GM21528 (cell line): Measurements from ENCODE around the gene SH3D21.

ENCODE experiments used
- ATAC-seq: cut with Tn5 transposase; IDR thresholded peaks from one replicate; pipeline ENCODE4 v1.9.1; 2021; ENCODE audit warnings: mild to moderate bottlenecking, moderate library complexity; ENCODE audit not compliant: unreplicated experiment, low FRiP score

Gene SH3D21

DNA sequence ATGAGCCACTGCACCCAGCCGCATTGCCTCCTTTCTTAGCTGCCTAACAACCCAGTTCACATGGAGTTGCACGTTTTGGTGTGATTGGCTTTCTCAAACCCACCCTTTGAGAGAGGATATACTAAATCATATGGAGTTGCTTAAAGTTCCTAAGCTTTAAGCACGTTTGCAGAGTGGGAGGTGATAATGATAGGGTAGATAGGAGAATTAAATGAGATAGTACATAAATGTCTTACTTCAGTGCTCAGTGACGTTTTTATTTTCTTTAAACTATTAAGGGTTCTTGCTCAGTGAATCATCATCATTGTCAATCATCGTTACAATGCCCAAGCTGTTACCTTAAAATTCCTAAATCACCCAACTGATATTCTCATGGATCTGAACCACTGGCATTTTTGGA, 2.9 kb upstream of the SH3D21 start:
- ATAC-seq, result no peak

- ATAC-seq, result no peak
Measured at GRCh38 chr1:36303650-36304360, 2.4 kb upstream of the SH3D21 start.

GRCh38 chr1:36304521-36304920, 1.6 kb upstream of the SH3D21 start:
- ATAC-seq, result no peak

DNA sequence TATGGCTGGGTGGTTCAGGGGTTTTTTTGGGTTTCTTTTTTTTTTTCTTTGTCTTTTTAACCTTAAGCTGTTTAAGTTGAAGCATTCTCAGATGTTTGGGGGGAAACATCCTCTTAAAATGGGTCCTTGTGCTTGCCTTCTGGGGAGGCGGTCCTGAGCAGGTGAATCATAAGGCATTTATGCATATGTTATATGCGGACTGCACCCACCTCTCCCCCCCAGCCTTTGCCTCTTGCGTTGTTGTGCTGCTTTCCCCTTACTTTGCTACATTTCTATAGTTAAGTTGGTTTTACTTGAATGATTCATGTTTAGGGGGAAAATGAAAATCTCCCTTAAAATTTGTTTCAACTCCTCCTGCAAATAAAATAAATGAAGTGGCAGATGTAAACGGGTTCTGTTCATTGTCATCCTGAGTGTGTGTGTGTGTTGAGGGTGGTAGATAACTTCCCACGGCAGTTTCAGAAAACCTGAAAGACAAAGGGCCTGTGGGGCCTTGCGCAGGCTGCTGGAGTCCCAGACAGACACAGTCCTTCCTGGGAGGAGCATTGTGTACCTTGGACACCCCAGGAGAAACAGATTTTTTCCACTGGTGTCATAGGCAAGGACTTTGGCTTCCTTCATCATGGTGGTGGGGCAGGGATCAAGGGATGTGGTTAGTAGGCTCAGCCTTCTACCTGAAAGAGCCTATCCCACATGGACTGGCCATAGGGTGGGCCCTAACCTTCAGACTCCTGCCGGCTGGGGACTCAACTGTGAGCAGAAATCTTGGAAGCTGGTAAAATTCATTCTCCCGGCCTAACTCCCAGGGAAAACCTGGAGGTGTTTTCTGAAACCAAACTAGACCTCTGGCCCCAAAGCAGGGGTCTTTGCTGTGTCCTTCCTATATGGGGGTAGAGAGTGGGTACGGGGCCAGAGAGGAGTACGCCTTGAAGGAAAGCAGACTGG, 926 bp upstream of the SH3D21 start:
- no peak for ATAC-seq

DNA sequence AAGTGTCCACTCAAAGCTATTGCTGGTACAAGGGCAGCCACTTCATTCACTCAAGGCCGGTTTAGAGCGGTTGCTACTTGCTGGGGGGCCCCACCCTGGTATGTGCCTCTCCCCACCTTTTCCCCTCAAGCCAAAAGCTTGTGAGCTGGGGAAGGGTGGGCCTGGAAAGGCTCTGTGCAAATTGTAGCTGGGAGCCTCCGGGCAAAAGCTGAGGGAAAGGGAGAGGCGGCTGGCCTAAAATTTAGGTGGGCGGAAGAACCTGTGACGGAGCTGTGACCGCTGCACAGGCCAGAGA, 306 bp upstream of the SH3D21 start:
- no peak for ATAC-seq

GRCh38 chr1:36306902-36307456, 811 bp downstream of the SH3D21 start:
- ATAC-seq, result peak; percentile 95

DNA sequence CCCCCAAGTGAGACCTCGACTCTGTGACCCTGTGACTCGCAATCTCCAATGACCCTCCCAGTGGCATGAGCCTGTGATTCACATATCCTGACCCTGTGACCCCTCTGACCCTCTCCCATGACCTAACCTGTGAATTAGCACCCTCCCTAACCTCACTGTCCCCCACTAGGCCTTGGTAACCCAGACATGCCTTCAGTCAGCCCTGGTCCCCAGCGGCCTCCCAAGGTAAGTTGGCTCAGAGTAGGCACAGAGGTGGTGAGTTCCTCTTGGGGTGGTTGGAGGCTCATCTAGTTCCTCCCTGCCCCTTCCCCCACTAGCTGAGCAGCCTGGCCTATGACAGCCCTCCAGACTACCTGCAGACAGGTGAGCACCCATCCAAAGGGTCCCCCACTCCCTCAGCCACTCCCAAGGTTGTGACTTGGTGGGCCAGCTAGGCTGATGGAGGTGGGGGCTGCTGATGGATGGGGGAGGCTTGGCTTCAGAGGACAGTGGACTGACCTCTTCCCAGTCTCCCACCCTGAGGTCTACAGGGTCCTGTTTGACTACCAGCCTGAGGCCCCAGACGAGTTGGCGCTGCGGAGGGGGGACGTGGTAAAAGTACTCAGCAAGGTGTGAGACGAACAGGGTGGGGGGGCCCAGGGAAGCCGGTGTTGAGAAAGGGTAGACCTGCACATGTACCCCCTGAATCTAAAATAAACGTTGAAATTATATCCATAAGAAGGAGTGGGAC, 1.6 kb downstream of the SH3D21 start:
- ATAC-seq, result no peak

GRCh38 chr1:36309397-36309796, 3.2 kb downstream of the SH3D21 start:
- no peak for ATAC-seq

GRCh38 chr1:36320291-36320761, 14.2 kb downstream of the SH3D21 start:
- no peak for ATAC-seq

GRCh38 chr1:36320767-36321118, 14.6 kb downstream of the SH3D21 start:
- no peak for ATAC-seq

DNA sequence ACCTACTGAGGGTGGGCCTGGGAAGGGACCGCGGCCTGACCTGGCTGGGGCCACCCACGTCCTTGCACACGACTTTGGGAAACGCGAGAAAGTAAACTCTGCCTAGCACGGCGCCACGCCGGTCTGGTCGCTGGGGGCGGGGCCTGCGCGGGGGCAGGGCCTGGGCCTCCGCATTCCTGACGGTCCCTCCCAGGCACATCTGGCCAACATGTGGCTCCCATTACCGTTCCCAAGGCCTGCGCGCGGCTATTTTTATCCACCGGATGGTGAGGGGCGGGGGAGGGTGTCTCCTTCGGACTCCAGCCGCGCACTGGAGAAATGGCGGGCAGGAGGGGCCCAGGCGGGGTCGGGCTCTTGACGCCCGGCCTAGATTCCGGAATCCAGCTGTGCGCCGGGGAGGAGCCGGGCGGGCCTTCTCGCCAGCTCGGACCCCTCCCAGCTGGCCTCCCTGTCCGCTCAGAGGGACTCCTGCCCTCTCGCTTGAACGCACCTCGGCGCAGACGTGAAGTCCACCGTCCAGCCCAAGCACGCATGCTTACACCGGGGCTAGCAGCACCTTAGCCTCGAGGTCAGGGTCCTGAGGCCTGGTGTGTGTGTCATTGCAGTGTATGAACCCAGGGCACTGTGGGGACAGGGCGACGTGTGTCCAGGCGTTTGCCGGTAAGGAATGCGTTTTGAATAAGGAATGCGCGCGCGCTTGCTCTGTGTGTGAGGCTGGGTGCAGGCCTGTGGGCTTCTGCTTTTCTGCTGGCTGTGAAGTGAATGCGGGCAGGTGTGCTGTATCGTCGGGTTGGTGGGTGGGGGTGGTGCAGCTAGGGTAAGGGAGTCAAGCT, 15.2 kb downstream of the SH3D21 start:
- ATAC-seq, result no peak

DNA sequence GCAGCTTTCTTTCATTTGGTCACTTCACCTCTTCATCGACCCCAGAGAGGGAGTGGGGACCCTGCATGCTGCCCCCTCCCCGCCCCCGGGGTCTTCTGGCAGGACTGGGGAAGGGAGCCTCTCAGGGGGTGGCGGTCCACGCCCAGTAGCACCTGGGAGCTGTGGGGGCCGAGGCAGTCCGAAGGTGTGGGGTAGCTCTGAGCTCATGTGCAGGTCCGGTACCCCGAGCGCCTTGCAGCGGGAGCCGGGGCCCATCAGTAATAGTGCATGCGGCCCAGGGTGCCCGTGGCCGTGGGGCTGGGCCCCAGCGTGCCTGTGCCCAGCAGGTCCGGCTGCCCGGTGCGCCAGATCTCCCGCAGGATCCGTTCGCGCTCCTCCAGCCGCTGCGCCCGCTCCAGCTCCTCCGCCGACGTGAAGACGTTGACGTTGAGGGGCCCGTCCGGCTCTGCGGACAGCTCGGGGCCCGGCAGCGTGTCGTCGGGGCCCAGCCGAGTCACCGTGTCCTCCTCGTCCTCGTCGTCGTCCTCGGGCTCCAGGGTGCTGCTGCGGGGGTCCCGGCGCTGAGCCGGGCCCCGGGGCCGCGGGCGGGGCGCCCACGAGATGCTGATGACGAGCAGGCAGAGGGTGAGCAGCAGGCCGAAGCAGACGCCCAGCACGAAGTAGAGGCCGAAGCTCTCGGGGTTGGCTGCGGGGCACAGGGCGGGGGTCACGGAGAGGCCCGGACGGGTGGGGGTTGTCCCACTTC, 16.0 kb downstream of the SH3D21 start:
- ATAC-seq, result no peak

DNA sequence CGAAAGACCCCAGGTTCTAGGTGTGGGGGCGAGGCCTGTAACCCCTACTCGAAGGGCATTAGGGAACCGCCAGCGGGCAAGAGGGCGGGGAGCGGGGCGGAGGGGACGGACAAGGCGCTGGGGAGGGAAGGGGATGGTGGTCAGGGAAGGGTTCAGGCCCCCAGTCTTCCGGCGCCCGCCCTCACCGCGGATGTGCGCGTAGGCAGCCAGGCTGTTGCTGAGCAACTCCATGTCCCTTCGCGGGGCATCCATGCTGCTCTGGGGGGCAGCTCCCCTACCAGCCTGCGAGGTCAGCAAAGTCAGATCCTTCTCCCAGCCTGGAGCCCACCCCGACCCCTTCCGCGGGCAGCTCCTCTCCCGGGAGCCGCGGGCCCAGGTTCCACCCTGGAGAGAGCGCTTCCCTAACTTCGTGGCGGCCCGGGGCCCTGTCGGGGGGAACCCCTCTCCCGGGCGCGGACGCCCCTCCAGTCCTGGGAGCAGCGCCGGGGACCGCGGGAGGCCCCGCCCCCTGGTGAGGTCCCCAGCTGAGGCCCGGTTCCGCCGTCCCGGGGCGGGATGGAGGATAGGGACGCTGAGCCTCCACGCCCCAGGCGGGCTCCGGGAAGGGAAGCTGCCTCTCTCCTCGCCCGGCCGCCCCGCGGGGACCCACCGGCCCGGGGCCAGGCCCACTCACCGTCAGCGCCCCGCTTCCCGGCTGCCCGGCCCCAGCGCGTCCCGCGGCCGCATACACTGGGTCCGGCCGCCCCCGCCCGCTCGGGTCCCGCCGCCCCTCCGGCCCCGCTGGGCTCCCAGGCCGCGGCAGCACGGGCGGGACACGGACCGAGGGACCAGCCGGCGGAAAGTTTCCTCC, 16.8 kb downstream of the SH3D21 start:
- peak; percentile 31 for ATAC-seq

DNA sequence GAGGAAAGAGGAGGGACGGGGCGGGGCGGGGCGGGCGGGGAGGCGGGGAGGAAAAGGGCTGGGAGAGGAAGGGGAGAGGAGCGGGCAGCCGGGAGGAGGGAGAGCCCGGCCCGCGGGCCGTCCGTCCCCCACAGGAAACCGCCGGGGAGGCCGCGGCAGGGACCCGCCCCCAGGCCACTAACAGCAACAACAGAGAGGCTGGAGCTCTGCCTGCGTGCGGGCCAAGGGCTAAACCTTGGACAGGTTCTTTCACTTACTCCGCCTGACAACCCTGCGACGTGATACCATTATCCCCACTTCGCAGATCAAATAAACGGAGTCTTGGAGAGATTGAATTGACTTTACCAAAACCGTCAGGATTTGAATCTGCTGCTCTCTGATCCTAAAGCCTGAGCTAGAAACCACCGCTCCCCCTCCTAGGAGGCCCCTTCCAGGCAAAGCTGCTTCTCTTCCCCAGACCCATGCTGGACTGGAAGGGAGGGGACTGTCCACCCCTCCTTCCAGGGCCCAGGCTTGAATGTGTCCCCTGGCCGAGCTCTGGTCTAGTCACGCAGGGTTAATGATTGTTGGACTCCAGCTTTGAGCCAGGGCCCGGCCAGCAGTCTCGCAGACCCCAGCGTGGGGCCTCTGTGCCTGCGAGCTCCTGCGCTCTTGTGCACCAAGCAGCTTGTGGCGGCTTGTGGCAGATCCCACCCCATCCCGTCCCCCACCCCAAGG, 17.6 kb downstream of the SH3D21 start, which contains the start of gene EVA1B:
Gene EVA1B, minus strand, starts transcription at position 10 of the 717 bp plus-strand sequence. CDS start 608 bp downstream, outside the sequence.
- peak; percentile 50 for ATAC-seq

DNA sequence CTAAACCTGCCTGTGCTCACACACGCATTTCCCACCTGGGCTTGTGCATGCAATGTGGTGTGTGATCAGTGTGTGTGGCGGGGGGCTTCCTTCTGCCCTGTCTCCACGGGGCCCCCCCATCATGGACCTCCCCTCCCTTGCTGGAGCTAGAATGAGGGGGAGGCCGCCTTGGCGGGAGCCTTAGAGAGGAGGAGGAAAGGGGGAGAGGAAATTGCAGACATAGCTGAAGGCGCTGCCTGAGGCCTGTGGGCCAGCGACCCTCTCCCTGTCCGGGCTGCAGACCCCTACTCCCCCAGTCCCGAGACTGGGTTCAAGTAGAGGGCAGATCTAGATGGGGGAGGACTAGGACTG, 18.2 kb downstream of the SH3D21 start:
- no peak for ATAC-seq

- no peak for ATAC-seq
Measured at GRCh38 chr1:36326499-36326898, 20.3 kb downstream of the SH3D21 start.

DNA sequence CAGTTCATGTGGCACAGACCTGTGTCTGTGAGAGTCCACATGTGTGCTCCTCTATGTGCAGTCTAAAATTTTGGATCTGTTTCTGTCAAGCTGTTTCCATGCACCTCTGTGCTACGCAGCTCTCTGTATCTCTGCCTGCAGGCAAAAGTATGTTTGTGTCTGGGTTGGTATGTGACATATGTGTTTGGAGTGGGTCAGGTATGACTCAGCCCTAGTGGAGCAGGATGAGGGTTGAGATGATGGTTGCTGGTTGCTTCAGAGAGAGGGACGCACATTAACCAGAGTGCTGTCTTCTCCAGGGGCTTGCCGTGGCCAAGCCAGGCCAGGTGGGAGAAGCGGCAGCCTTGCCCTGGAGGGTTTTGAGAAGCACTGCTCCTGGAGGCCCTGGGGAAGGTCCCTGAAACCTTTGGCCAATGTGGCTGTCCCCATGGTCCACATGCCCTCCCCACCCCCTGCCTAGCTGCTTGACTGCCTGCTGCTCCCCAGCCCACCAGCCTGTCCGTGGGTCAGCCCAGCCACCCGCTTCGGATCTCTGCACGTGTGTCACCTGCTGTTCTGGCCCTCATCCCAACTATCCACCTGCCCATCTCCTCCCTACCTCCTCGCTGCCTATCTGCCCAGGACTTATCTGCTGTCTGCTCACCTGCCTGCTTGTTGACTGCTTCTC, 21.4 kb downstream of the SH3D21 start:
- no peak for ATAC-seq
